Measurements from ENCODE around the gene DAZAP1. TPM values are rescaled to one million over a fixed set of nuclear protein-coding genes. Genes with fewer than 3 reads are reported as not detected.

Gene DAZAP1
- total RNA-seq, 1 donor from 2014 or later: 81.2 TPM

GRCh38 chr19:1478934-1479707 is 71.7 kb downstream of the DAZAP1 start, which contains the start of gene C19orf25:
Gene C19orf25, minus strand, starts transcription at chr19:1479215. Its CDS starts 312 bp downstream, at chr19:1478903.
- intact Hi-C loops (cut with DNase I): no loop called here
- peak; percentile 98 for DNase-seq (ENCODE audit: low spot score)

- no peak for DNase-seq (ENCODE audit: low spot score)
- intact Hi-C loops (cut with DNase I): no loop called here
Measured at GRCh38 chr19:1481224-1481892, 74.0 kb downstream of the DAZAP1 start.

GRCh38 chr19:1481893-1482360 is 74.5 kb downstream of the DAZAP1 start:
- intact Hi-C loops (cut with DNase I): no loop called here
- no peak for DNase-seq (ENCODE audit: low spot score)

GRCh38 chr19:1482361-1483130 is 75.2 kb downstream of the DAZAP1 start:
- no peak for DNase-seq (ENCODE audit: low spot score)
- intact Hi-C loops (cut with DNase I): no loop called here

- no peak for DNase-seq (ENCODE audit: low spot score)
- intact Hi-C loops (cut with DNase I): no loop called here
Measured at GRCh38 chr19:1483131-1483978, 76.0 kb downstream of the DAZAP1 start.

- intact Hi-C loops (cut with DNase I): no loop called here
- no peak for DNase-seq (ENCODE audit: low spot score)
Measured at GRCh38 chr19:1483979-1484428, 76.6 kb downstream of the DAZAP1 start.

Other genes with a start within 250 kb of the DAZAP1 start
- gene SBNO2, start 233.3 kb upstream of the DAZAP1 start, total RNA-seq: 37.3 TPM
- 49.7 TPM for gene STK11, start 201.8 kb upstream of the DAZAP1 start, total RNA-seq
- gene CBARP, start 169.6 kb upstream of the DAZAP1 start, total RNA-seq: 1.9 TPM
- gene ATP5F1D, start 165.8 kb upstream of the DAZAP1 start, total RNA-seq: 486 TPM
- 97.5 TPM for gene MIDN, start 159.0 kb upstream of the DAZAP1 start, total RNA-seq
- 318 TPM for gene CIRBP, start 138.3 kb upstream of the DAZAP1 start, total RNA-seq
- 20.0 TPM for gene FAM174C, start 132.1 kb upstream of the DAZAP1 start, total RNA-seq
- not detected for gene EFNA2, start 121.7 kb upstream of the DAZAP1 start, total RNA-seq
- gene NDUFS7, start 23.7 kb upstream of the DAZAP1 start, total RNA-seq: 233 TPM
- gene GAMT, start 6.0 kb upstream of the DAZAP1 start, total RNA-seq: 51.6 TPM
- 479 TPM for gene RPS15, start 30.8 kb downstream of the DAZAP1 start, total RNA-seq
- gene APC2, start 42.5 kb downstream of the DAZAP1 start, total RNA-seq: 0.08 TPM
- gene C19orf25, start 71.6 kb downstream of the DAZAP1 start, total RNA-seq: 16.9 TPM
- 1.5 TPM for gene PCSK4, start 82.8 kb downstream of the DAZAP1 start, total RNA-seq
- gene REEP6, start 83.6 kb downstream of the DAZAP1 start, total RNA-seq: 3.3 TPM
- 69.7 TPM for gene ADAMTSL5, start 105.4 kb downstream of the DAZAP1 start, total RNA-seq
- gene PLK5, start 116.5 kb downstream of the DAZAP1 start, total RNA-seq: not detected
- 8.3 TPM for gene MEX3D, start 160.7 kb downstream of the DAZAP1 start, total RNA-seq
- 61.8 TPM for gene MBD3, start 185.3 kb downstream of the DAZAP1 start, total RNA-seq
- 697 TPM for gene UQCR11, start 197.9 kb downstream of the DAZAP1 start, total RNA-seq
- 27.7 TPM for gene TCF3, start 245.0 kb downstream of the DAZAP1 start, total RNA-seq

Data from cardiac septum (tissue), 1 donor.